ENCODE measurements around the gene COL4A6. TPM values are rescaled to one million over a fixed set of nuclear protein-coding genes. Genes with fewer than 3 reads are reported as not detected.

Gene COL4A6
- total and polyA plus RNA-seq, 9 donors: 3.3 to 32.1 (median 11.7) TPM

DNA sequence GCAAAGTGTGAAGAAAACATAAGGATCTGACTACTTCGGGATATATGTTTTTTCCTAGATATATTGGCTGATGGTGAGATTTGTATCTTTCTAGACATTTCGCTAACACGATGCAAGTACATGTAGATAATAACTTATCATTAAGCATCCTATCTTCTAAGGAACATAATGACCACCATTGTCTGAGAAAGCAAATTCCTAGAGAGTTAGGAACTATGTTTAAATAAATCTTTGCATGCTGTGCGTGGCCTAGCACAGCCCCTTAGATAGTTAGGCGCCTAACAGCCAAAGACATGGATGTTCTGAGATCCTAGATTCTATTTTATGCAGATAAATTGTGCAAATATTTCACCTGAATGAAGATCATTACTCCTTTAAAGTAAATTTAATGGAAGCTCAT, 3.0 kb downstream of the COL4A6 start:
- DNase-seq: no peak
- Histone ChIP-seq H3K27ac (no peak overlapping the region), H3K4me3 (no peak overlapping the region), H3K9me3 (no peaks in the 10 kb centered on the region), H3K27me3 (no peaks in the 10 kb centered on the region), H3K36me3 (no peaks in the 10 kb centered on the region), H3K4me1 (ENCODE audit: insufficient read depth) (no peaks in the 10 kb centered on the region)
- WGBS, 3 donors: 67 to 71% (median 70%) methylated on average over 5 of the region's 5 CpGs
- intact Hi-C loops (cut with DNase I): no loop called here
- TF ChIP-seq POLR2A (IDR thresholded peaks at IDR 0.05): no peak
- no peak for TF ChIP-seq EP300 (IDR thresholded peaks at IDR 0.05)
- no peak for TF ChIP-seq CTCF (IDR thresholded peaks at IDR 0.05)

DNA sequence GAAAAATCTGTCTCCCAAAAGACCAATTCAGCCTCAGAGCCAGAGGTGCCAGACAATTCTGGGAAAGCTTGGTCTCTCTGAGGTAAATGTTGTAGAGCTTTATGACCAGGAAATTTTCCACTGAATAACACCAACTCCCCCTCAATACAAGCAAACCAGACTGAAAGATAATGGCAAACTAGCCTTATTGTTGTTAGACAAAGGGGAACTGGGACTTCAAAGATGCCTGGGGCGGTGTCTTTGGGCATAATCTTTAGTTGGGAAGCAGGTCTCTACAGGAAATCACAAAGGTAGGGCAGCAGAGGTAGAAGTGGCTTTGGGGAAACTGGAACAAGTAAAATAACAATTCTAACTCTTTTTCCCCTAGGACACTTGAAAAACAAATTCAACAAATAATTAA, 12.0 kb downstream of the COL4A6 start:
- no peak for DNase-seq
- Histone ChIP-seq H3K9me3 (no peaks in the 10 kb centered on the region), H3K4me1 (ENCODE audit: insufficient read depth) (no peaks in the 10 kb centered on the region), H3K27me3 (no peaks in the 10 kb centered on the region), H3K27ac (no peak overlapping the region), H3K36me3 (no peaks in the 10 kb centered on the region), H3K4me3 (no peak overlapping the region)
- WGBS, 3 donors: 47 to 67% (median 57%) methylated on average over 1 of the region's 1 CpG
- intact Hi-C loops (cut with DNase I): no loop called here
- TF ChIP-seq CTCF (IDR thresholded peaks at IDR 0.05): no peak

DNA sequence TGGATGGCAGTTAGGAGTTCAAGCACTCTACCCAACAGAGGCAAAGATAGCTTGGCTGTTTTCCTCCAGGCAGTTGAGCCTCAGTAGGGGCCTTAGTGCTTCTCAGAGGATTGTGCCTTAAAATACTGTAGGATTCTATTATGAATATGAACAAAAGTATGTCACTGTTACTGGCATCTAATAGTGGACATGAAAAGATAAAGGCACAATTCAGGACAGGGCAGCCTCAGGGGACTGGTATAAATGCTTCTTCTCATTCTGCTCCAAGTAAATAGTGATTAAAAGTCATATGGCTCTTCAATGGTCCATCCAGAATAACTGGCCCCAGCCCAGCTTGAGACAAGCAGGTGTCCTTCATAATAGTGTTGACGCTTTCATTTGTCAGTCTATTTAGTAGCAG, 17.7 kb downstream of the COL4A6 start:
- no peak overlapping the region for H3K4me3 ChIP-seq
- TF ChIP-seq CTCF (IDR thresholded peaks at IDR 0.05) (no peak), EP300 (IDR thresholded peaks at IDR 0.05) (no peak), POLR2A (IDR thresholded peaks at IDR 0.05) (no peak)
- 72 to 76% (median 73%) methylated on average over 1 of the region's 1 CpG for WGBS, 3 donors
- no peaks in the 10 kb centered on the region for H3K4me1 ChIP-seq (ENCODE audit: insufficient read depth)
- H3K9me3 ChIP-seq: no peaks in the 10 kb centered on the region
- intact Hi-C loops (cut with DNase I): no loop called here
- H3K27ac ChIP-seq: no peak overlapping the region
- H3K27me3 ChIP-seq: no peaks in the 10 kb centered on the region
- H3K36me3 ChIP-seq: no peaks in the 10 kb centered on the region
- no peak for DNase-seq

GRCh38 chrX:108419401-108419800, 18.8 kb downstream of the COL4A6 start:
- Histone ChIP-seq H3K27ac (no peak overlapping the region), H3K27me3 (no peaks in the 10 kb centered on the region), H3K4me1 (ENCODE audit: insufficient read depth) (no peaks in the 10 kb centered on the region), H3K4me3 (no peak overlapping the region), H3K36me3 (no peaks in the 10 kb centered on the region), H3K9me3 (no peaks in the 10 kb centered on the region)
- intact Hi-C loops (cut with DNase I): no loop called here
- no peak for DNase-seq
- TF ChIP-seq CTCF (IDR thresholded peaks at IDR 0.05) (no peak), POLR2A (IDR thresholded peaks at IDR 0.05) (no peak), EP300 (IDR thresholded peaks at IDR 0.05) (no peak)
- 41 to 47% (median 42%) methylated on average over 1 of the region's 1 CpG for WGBS, 3 donors

DNA sequence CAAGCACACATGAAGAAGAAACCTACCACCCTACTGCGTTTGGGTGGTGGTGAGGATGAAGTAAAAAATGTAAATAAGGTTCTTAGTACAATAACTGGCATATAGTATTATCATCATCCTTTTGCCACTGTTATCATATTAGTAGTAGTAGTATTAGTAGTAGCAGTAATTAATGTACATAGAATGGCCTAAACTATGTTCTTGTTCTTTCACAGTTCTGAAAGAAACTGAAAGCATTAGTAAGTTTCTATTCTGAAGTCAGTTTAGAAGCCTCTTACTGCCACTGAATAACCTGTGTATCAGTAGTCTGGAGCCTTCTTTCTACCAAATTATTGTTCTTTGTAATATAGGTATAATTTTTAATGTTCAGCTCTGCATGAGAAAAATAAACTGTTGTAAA, 21.0 kb downstream of the COL4A6 start:
- no peak overlapping the region for H3K27ac ChIP-seq
- no peaks in the 10 kb centered on the region for H3K9me3 ChIP-seq
- H3K36me3 ChIP-seq: no peaks in the 10 kb centered on the region
- H3K4me3 ChIP-seq: no peak overlapping the region
- WGBS, 3 donors: 29 to 40% (median 30%) methylated on average over 1 of the region's 1 CpG
- TF ChIP-seq EP300 (IDR thresholded peaks at IDR 0.05) (no peak), CTCF (IDR thresholded peaks at IDR 0.05) (no peak), POLR2A (IDR thresholded peaks at IDR 0.05) (no peak)
- no peaks in the 10 kb centered on the region for H3K27me3 ChIP-seq
- no peak for DNase-seq
- intact Hi-C loops (cut with DNase I): no loop called here
- H3K4me1 ChIP-seq (ENCODE audit: insufficient read depth): no peaks in the 10 kb centered on the region
